H9 (cell line): Measurements from ENCODE around the gene VGLL2. TPM values are rescaled to one million over a fixed set of nuclear protein-coding genes. Genes with fewer than 3 reads are reported as not detected.

Experiments
- DNase-seq: peaks from one replicate; pipeline ENCODE4 v3.0.0-alpha.2; 2017
- H2AFZ ChIP-seq: one replicate; pipeline ENCODE4 v1.6.1; 2013; ENCODE audit warnings: mild to moderate bottlenecking, low read length, control low read depth, moderate library complexity
- H2AK5ac ChIP-seq: 2 replicates; pipeline ENCODE4 v1.6.1; 2013; ENCODE audit warnings: low read length, control low read depth, mixed read lengths; ENCODE audit not compliant: insufficient read length
- H2BK120ac ChIP-seq: one replicate; pipeline ENCODE4 v1.6.1; 2013; ENCODE audit warnings: low read depth, mild to moderate bottlenecking, low read length, control low read depth, inconsistent platforms; ENCODE audit not compliant: poor library complexity, severe bottlenecking
- H2BK12ac ChIP-seq: 2 replicates; pipeline ENCODE4 v1.6.1; 2013; ENCODE audit warnings: low read length, control low read depth, mixed read lengths, low read depth; ENCODE audit not compliant: insufficient read length
- H2BK15ac ChIP-seq: 2 replicates; pipeline ENCODE4 v1.6.1; 2013; ENCODE audit warnings: low read depth, low read length, control low read depth
- H2BK20ac ChIP-seq: one replicate; pipeline ENCODE4 v1.6.1; 2013; ENCODE audit warnings: low read depth, mild to moderate bottlenecking, low read length, control low read depth, inconsistent platforms; ENCODE audit not compliant: poor library complexity, severe bottlenecking
- H2BK5ac ChIP-seq: 2 replicates; pipeline ENCODE4 v1.6.1; 2013; ENCODE audit warnings: low read length, control low read depth, mixed read lengths; ENCODE audit not compliant: insufficient read length
- H3K14ac ChIP-seq: 2 replicates; pipeline ENCODE4 v1.6.1; 2013; ENCODE audit warnings: low read length, control low read depth; ENCODE audit not compliant: insufficient read depth
- H3K18ac ChIP-seq: 2 replicates; pipeline ENCODE4 v1.6.1; 2013; ENCODE audit warnings: low read depth, mild to moderate bottlenecking, mixed read lengths, low read length, control low read depth; ENCODE audit not compliant: insufficient read length
- H3K23ac ChIP-seq: 2 replicates; pipeline ENCODE4 v1.6.1; 2013; ENCODE audit warnings: low read length, control low read depth, mixed read lengths, low read depth; ENCODE audit not compliant: insufficient read length
- H3K23me2 ChIP-seq: 2 replicates; pipeline ENCODE4 v1.6.1; 2013; ENCODE audit warnings: low read depth, mild to moderate bottlenecking, mixed read lengths, low read length, control low read depth; ENCODE audit not compliant: insufficient read length, poor library complexity, severe bottlenecking
- H3K27ac ChIP-seq: 2 replicates; pipeline ENCODE4 v1.5.1; 2013; ENCODE audit warnings: low read length, control low read depth, mixed read lengths, low read depth; ENCODE audit not compliant: insufficient read length
- H3K27me3 ChIP-seq: 2 replicates; pipeline ENCODE4 v1.6.1; 2013; ENCODE audit warnings: low read length, control low read depth, inconsistent platforms; ENCODE audit not compliant: insufficient read depth
- H3K4ac ChIP-seq: 2 replicates; pipeline ENCODE4 v1.6.1; 2013; ENCODE audit warnings: low read depth, mild to moderate bottlenecking, control low read depth, inconsistent platforms, low read length, moderate library complexity
- H3K4me1 ChIP-seq: 2 replicates; pipeline ENCODE4 v1.6.1; 2013; ENCODE audit warnings: low read length, control low read depth, inconsistent platforms; ENCODE audit not compliant: insufficient read depth
- H3K4me2 ChIP-seq: 2 replicates; pipeline ENCODE4 v1.6.1; 2013; ENCODE audit warnings: low read length, control low read depth, mixed read lengths; ENCODE audit not compliant: insufficient read length, insufficient read depth
- H3K56ac ChIP-seq: 2 replicates; pipeline ENCODE4 v1.6.1; 2013; ENCODE audit warnings: low read depth, mild to moderate bottlenecking, mixed read lengths, low read length, control low read depth; ENCODE audit not compliant: insufficient read length
- H3K79me1 ChIP-seq: 2 replicates; pipeline ENCODE4 v1.6.1; 2013; ENCODE audit warnings: low read depth, mild to moderate bottlenecking, moderate library complexity, low read length, control low read depth, inconsistent platforms; ENCODE audit not compliant: insufficient read depth, poor library complexity, severe bottlenecking
- H3K79me2 ChIP-seq: 2 replicates; pipeline ENCODE4 v1.6.1; 2013; ENCODE audit warnings: low read length, control low read depth, inconsistent platforms; ENCODE audit not compliant: insufficient read depth
- H3K9ac ChIP-seq: 2 replicates; pipeline ENCODE4 v1.6.1; 2013; ENCODE audit warnings: low read length, control low read depth, mixed read lengths; ENCODE audit not compliant: insufficient read length; ENCODE audit errors: extremely low read depth
- H3K9me3 ChIP-seq: one replicate; pipeline ENCODE4 v1.6.1; 2013; ENCODE audit warnings: low read depth, low read length, inconsistent platforms; ENCODE audit not compliant: control insufficient read depth
- H3T11ph ChIP-seq: one replicate; pipeline ENCODE4 v1.6.1; 2013; ENCODE audit warnings: mild to moderate bottlenecking, low read length, control low read depth, inconsistent platforms
- H4K20me1 ChIP-seq: one replicate; pipeline ENCODE4 v1.6.1; 2013; ENCODE audit not compliant: control insufficient read depth, insufficient read length, insufficient read depth
- H4K5ac ChIP-seq: 2 replicates; pipeline ENCODE4 v1.6.1; 2013; ENCODE audit warnings: low read depth, mild to moderate bottlenecking, mixed read lengths, low read length, control low read depth; ENCODE audit not compliant: insufficient read length
- H4K8ac ChIP-seq: replicated peaks from 2 replicates; pipeline ENCODE4 v1.6.1; 2013; ENCODE audit warnings: low read length, control low read depth, mixed read lengths, low read depth; ENCODE audit not compliant: insufficient read length
- H4K91ac ChIP-seq: 2 replicates; pipeline ENCODE4 v1.6.1; 2013; ENCODE audit warnings: low read depth, mild to moderate bottlenecking, moderate library complexity, mixed read lengths, low read length, control low read depth; ENCODE audit not compliant: insufficient read length
- H3K27ac Mint-ChIP-seq, 3 experiments: 2 replicates in 2 of 3; 3 replicates in 1 of 3; pipeline ENCODE4 v1.8.0; 2020 to 2021; ENCODE audit warnings: mixed read lengths in 3 of 3, mild to moderate bottlenecking in 1 of 3, moderate library complexity in 1 of 3
- H3K27me3 Mint-ChIP-seq: 2 replicates; pipeline ENCODE4 v1.8.0; 2021; ENCODE audit warnings: low read depth, mild to moderate bottlenecking, moderate library complexity, mixed read lengths
- H3K36me3 Mint-ChIP-seq, 3 experiments: 2 replicates in 2 of 3; 3 replicates in 1 of 3; pipeline ENCODE4 v1.8.0; 2020 to 2021; ENCODE audit warnings: low read depth in 3 of 3, mixed read lengths in 3 of 3; ENCODE audit not compliant: insufficient read depth in 1 of 3
- H3K4me1 Mint-ChIP-seq, 2 experiments: 2 replicates each; pipeline ENCODE4 v1.8.0; 2020; ENCODE audit warnings: mixed read lengths in 2 of 2
- H3K4me3 Mint-ChIP-seq, 2 experiments: 2 replicates in 1 of 2; 3 replicates in 1 of 2; pipeline ENCODE4 v1.8.0; 2020 to 2021; ENCODE audit warnings: mild to moderate bottlenecking in 2 of 2, mixed read lengths in 2 of 2, moderate library complexity in 1 of 2
- H3K9me3 Mint-ChIP-seq, 2 experiments: 2 replicates in 1 of 2; 3 replicates in 1 of 2; pipeline ENCODE4 v1.8.0; 2020; ENCODE audit warnings: mild to moderate bottlenecking in 2 of 2, mixed read lengths in 2 of 2, moderate library complexity in 1 of 2
- CTCF ChIP-seq: fragments of 200-600 bp; sonication (generic); conservative IDR thresholded peaks from 3 replicates; pipeline ENCODE4 v1.8.0; 2021; ENCODE audit warnings: antibody characterized with exemption, mild to moderate bottlenecking
- WGBS: extraction: QIAGEN DNeasy Blood & Tissue Kit; methylation state at CpG from one replicate; pipeline ENCODE4 v1.1.7; 2013; ENCODE audit warnings: missing lambda C conversion rate, low lambda C conversion rate, mixed read lengths; ENCODE audit not compliant: insufficient read length; ENCODE audit errors: extremely low coverage; 5-methylcytosine and 5-hydroxymethylcytosine counted together
- total RNA-seq: library from RNA; stranded (reverse); gene quantifications from 2 replicates; pipeline ENCODE4 v1.2.1, GENCODE V29; 2021

The VGLL2 gene
- total RNA-seq, 1 experiment from 2014 or later, result not detected

GRCh38 chr6:117267766-117268534 is 2.6 kb downstream of the VGLL2 start:
- H3K4me3 Mint-ChIP-seq, result peak overlapping the region in 1 of 2 experiments; percentile 56; a peak in 1 of 5 replicates
- peak; percentile 74 for TF ChIP-seq CTCF
- no CpG with 5 or more reads among the region's 11 CpGs for WGBS
- Histone ChIP-seq H3K14ac (no peak overlapping the region), H3K27ac (no peak overlapping the region), H3T11ph (no peak overlapping the region), H2AK5ac (no peak overlapping the region), H3K9me3 (no peaks in the 10 kb centered on the region), H3K56ac (no peak overlapping the region), H2BK5ac (no peak overlapping the region), H3K4me1 (no peaks in the 10 kb centered on the region), H3K79me1 (no peaks in the 10 kb centered on the region), H2BK120ac (no peak overlapping the region), H3K9ac (no peak overlapping the region), H2BK15ac (no peak overlapping the region), H4K5ac (no peak overlapping the region), H2BK12ac (no peak overlapping the region), H3K27me3 (peaks cover 83% of the 10 kb centered on the region), H4K8ac (no peak overlapping the region), H3K23me2 (peaks cover 16% of the 10 kb centered on the region), H3K4ac (no peak overlapping the region), H4K20me1 (no peaks in the 10 kb centered on the region), H3K4me2 (no peak overlapping the region), H3K23ac (no peak overlapping the region), H2AFZ (no peak overlapping the region), H4K91ac (no peak overlapping the region), H2BK20ac (no peak overlapping the region), H3K79me2 (no peaks in the 10 kb centered on the region), H3K18ac (no peak overlapping the region)
- H3K36me3 Mint-ChIP-seq, result no peaks in the 10 kb centered on the region
- H3K27ac Mint-ChIP-seq, result no peak overlapping the region
- DNase-seq, result peak; percentile 81
- no peaks in the 10 kb centered on the region; a peak in 1 of 5 replicates for H3K9me3 Mint-ChIP-seq
- peaks cover 98% of the 10 kb centered on the region for H3K27me3 Mint-ChIP-seq
- peaks cover 23 to 50% of the 10 kb centered on the region in 2 experiments for H3K4me1 Mint-ChIP-seq
